GM21360 (cell line): ENCODE results near the gene TBX15.

Source experiments
- ATAC-seq: cut with Tn5 transposase; IDR thresholded peaks from one replicate; pipeline ENCODE4 v1.9.1; 2021; ENCODE audit warnings: mild to moderate bottlenecking, moderate library complexity; ENCODE audit not compliant: unreplicated experiment

TBX15 gene

GRCh38 chr1:118988186-118989005 lies at the start of gene TBX15:
Gene TBX15, minus strand, starts transcription at chr1:118988343. Its CDS starts 548 bp downstream, at chr1:118987795.
- no peak for ATAC-seq

- no peak for ATAC-seq
Measured at GRCh38 chr1:119034359-119034758, 46.2 kb upstream of the TBX15 start.

- ATAC-seq: no peak
Measured at GRCh38 chr1:119032986-119033385, 44.8 kb upstream of the TBX15 start.

GRCh38 chr1:119027759-119028158 lies 39.6 kb upstream of the TBX15 start:
- ATAC-seq: no peak

GRCh38 chr1:119026956-119027355 lies 38.8 kb upstream of the TBX15 start:
- no peak for ATAC-seq

GRCh38 chr1:119015547-119015946 lies 27.4 kb upstream of the TBX15 start:
- ATAC-seq: no peak

GRCh38 chr1:119012383-119012782 lies 24.2 kb upstream of the TBX15 start:
- ATAC-seq: no peak

- no peak for ATAC-seq
Measured at GRCh38 chr1:119011706-119012105, 23.6 kb upstream of the TBX15 start.

GRCh38 chr1:119011116-119011515 lies 23.0 kb upstream of the TBX15 start:
- ATAC-seq: no peak

GRCh38 chr1:119010201-119010600 lies 22.1 kb upstream of the TBX15 start:
- no peak for ATAC-seq

- no peak for ATAC-seq
Measured at GRCh38 chr1:119009312-119009655, 21.1 kb upstream of the TBX15 start.

GRCh38 chr1:119008483-119009311 lies 20.6 kb upstream of the TBX15 start:
- ATAC-seq: peak; percentile 69

GRCh38 chr1:119007670-119008482 lies 19.7 kb upstream of the TBX15 start:
- no peak for ATAC-seq

- ATAC-seq: no peak
Measured at GRCh38 chr1:119007339-119007669, 19.2 kb upstream of the TBX15 start.

GRCh38 chr1:119006406-119007279 lies 18.5 kb upstream of the TBX15 start:
- no peak for ATAC-seq

- ATAC-seq: no peak
Measured at GRCh38 chr1:119005724-119006405, 17.7 kb upstream of the TBX15 start.

GRCh38 chr1:119004781-119005180 lies 16.6 kb upstream of the TBX15 start:
- ATAC-seq: no peak

GRCh38 chr1:119004129-119004527 lies 16.0 kb upstream of the TBX15 start:
- ATAC-seq: no peak

GRCh38 chr1:119003413-119004128 lies 15.4 kb upstream of the TBX15 start:
- no peak for ATAC-seq
